WTC11 (cell line): ENCODE results near the gene ANO3. TPM values are rescaled to one million over a fixed set of nuclear protein-coding genes. Genes with fewer than 3 reads are reported as not detected.

Experiments used
- ATAC-seq: fragments of 200-7000 bp; cut with Tn5 transposase; 2 replicates; pipeline ENCODE4 v1.10.0; 2021; ENCODE audit warnings: mild to moderate bottlenecking, moderate library complexity
- CTCF ChIA-PET: fragments of 300-600 bp; sonication (Branson Sonifier 250); formaldehyde crosslinking; loops from one replicate; lab custom pipeline; 2021; ENCODE audit warnings: antibody characterized with exemption; lab: Charles Lee
- POLR2A ChIA-PET: fragments of 350-600 bp; sonication (Branson Sonifier 250); formaldehyde crosslinking; loops from one replicate; lab custom pipeline; 2021; ENCODE audit warnings: antibody characterized with exemption; lab: Charles Lee
- DNase-seq: peaks from one replicate; pipeline ENCODE4 v3.0.0; 2021; ENCODE audit warnings: low spot score
- H3K27ac Mint-ChIP-seq: 2 replicates; pipeline ENCODE4 v1.8.0; 2021; ENCODE audit warnings: mixed read lengths
- H3K27me3 Mint-ChIP-seq: 2 replicates; pipeline ENCODE4 v1.8.0; 2021; ENCODE audit warnings: low read depth, mild to moderate bottlenecking, moderate library complexity, mixed read lengths
- H3K36me3 Mint-ChIP-seq: 2 replicates; pipeline ENCODE4 v1.8.0; 2021; ENCODE audit warnings: mixed read lengths
- H3K4me1 Mint-ChIP-seq: 2 replicates; pipeline ENCODE4 v1.8.0; 2022; ENCODE audit warnings: mixed read lengths
- H3K4me3 Mint-ChIP-seq: 2 replicates; pipeline ENCODE4 v1.8.0; 2021; ENCODE audit warnings: mild to moderate bottlenecking, moderate library complexity, mixed read lengths
- H3K9me3 Mint-ChIP-seq: 2 replicates; pipeline ENCODE4 v1.8.0; 2021; ENCODE audit warnings: mixed read lengths
- AR ChIP-seq: fragments of 250-450 bp; sonication (Bioruptor Pico); IDR thresholded peaks from 2 replicates; pipeline ENCODE4 v1.9.0; 2021; ENCODE audit warnings: mild to moderate bottlenecking
- ATF2 ChIP-seq: sonication (generic); formaldehyde crosslinking; IDR thresholded peaks from 2 replicates; pipeline ENCODE4 v1.8.1; 2022; ENCODE audit warnings: low read depth, missing genetic modification reagents, borderline replicate concordance
- ATF6 ChIP-seq: sonication (generic); formaldehyde crosslinking; IDR thresholded peaks from 2 replicates; pipeline ENCODE4 v1.8.1; 2023; ENCODE audit warnings: mild to moderate bottlenecking, missing genetic modification reagents
- ERG ChIP-seq: fragments of 250-450 bp; sonication (Bioruptor Pico); IDR thresholded peaks from 2 replicates; pipeline ENCODE4 v1.8.0; 2021; ENCODE audit warnings: mild to moderate bottlenecking
- GRHL2 ChIP-seq: fragments of 250-450 bp; sonication (Bioruptor Pico); IDR thresholded peaks from 2 replicates; pipeline ENCODE4 v1.8.0; 2022; ENCODE audit warnings: mild to moderate bottlenecking, moderate library complexity; ENCODE audit not compliant: insufficient replicate concordance, severe bottlenecking
- HMGXB4 ChIP-seq: sonication (generic); formaldehyde crosslinking; IDR thresholded peaks from 2 replicates; pipeline ENCODE4 v1.8.1; 2023; ENCODE audit warnings: mild to moderate bottlenecking, moderate library complexity, missing genetic modification reagents
- IRF1 ChIP-seq: sonication (generic); formaldehyde crosslinking; IDR thresholded peaks from 2 replicates; pipeline ENCODE4 v1.8.0; 2023; ENCODE audit warnings: missing genetic modification reagents
- IRF2 ChIP-seq: sonication (generic); formaldehyde crosslinking; IDR thresholded peaks from 2 replicates; pipeline ENCODE4 v1.8.0; 2022; ENCODE audit warnings: low read depth, missing genetic modification reagents, borderline replicate concordance
- KAT7 ChIP-seq: sonication (generic); formaldehyde crosslinking; IDR thresholded peaks from 2 replicates; pipeline ENCODE4 v1.8.1; 2023; ENCODE audit warnings: missing genetic modification reagents, mild to moderate bottlenecking, borderline replicate concordance
- NFE2L1 ChIP-seq: sonication (generic); formaldehyde crosslinking; IDR thresholded peaks from 2 replicates; pipeline ENCODE4 v1.8.1; 2023; ENCODE audit warnings: missing genetic modification reagents
- SMAD4 ChIP-seq: sonication (generic); formaldehyde crosslinking; IDR thresholded peaks from 2 replicates; pipeline ENCODE4 v1.8.0; 2022; ENCODE audit warnings: mild to moderate bottlenecking, missing genetic modification reagents
- SP1 ChIP-seq: sonication (generic); formaldehyde crosslinking; conservative IDR thresholded peaks from 2 replicates; pipeline ENCODE4 v1.8.1; 2022; ENCODE audit warnings: missing genetic modification reagents
- ZMAT4 ChIP-seq: fragments of 250-450 bp; sonication (Bioruptor Pico); IDR thresholded peaks from 2 replicates; pipeline ENCODE4 v1.9.0; 2021; ENCODE audit warnings: mild to moderate bottlenecking
- ZNF416 ChIP-seq: fragments of 250-450 bp; sonication (Bioruptor Pico); IDR thresholded peaks from 2 replicates; pipeline ENCODE4 v1.9.0; 2021; ENCODE audit warnings: mild to moderate bottlenecking, inconsistent platforms
- total RNA-seq: library from RNA; stranded (reverse); gene quantifications from 3 replicates; pipeline ENCODE4 v1.2.3, GENCODE V29; 2021

ANO3 gene
- total RNA-seq, 1 experiment from 2014 or later, result 0.11 TPM

- H3K27me3 Mint-ChIP-seq, result no peaks in the 10 kb centered on the region
- no peaks in the 10 kb centered on the region for H3K4me1 Mint-ChIP-seq
- no peak overlapping the region for H3K4me3 Mint-ChIP-seq
- ChIA-PET POLR2A (no interaction called here), CTCF (interaction anchor here (1.5 kb wide), 1 partner anchor 174 kb away, joined by 3 read pairs; no protein-coding TSS in a partner anchor)
- ATAC-seq (no peak), DNase-seq (no peak)
- H3K36me3 Mint-ChIP-seq, result no peaks in the 10 kb centered on the region
- no peaks in the 10 kb centered on the region for H3K9me3 Mint-ChIP-seq
- TF ChIP-seq IRF1 (CRISPR knock-in tag) (no peak), KAT7 (no peak), ERG (CRISPR knock-in tag) (no peak), HMGXB4 (CRISPR knock-in tag) (no peak), NFE2L1 (CRISPR knock-in tag) (no peak), SP1 (CRISPR knock-in tag) (no peak), ATF2 (CRISPR knock-in tag) (no peak), ZMAT4 (CRISPR knock-in tag) (no peak), ATF6 (CRISPR knock-in tag) (no peak), ZNF416 (no peak), AR (CRISPR knock-in tag) (no peak), SMAD4 (no peak), IRF2 (no peak)
- no peak overlapping the region for H3K27ac Mint-ChIP-seq
These were observed 16.8 kb downstream of the ANO3 start for GRCh38 chr11:26348776-26349175.

- Mint-ChIP-seq H3K9me3 (no peaks in the 10 kb centered on the region), H3K36me3 (no peaks in the 10 kb centered on the region), H3K27ac (no peak overlapping the region), H3K4me1 (no peaks in the 10 kb centered on the region), H3K27me3 (no peaks in the 10 kb centered on the region), H3K4me3 (no peak overlapping the region)
- ATAC-seq (peak; percentile 36), DNase-seq (no peak)
- CTCF ChIA-PET, result interaction anchor here (1.5 kb wide), 1 partner anchor 173 kb away, joined by 3 read pairs; no protein-coding TSS in a partner anchor
- POLR2A ChIA-PET, result no interaction called here
- TF ChIP-seq GRHL2, result no peak
- no peak for TF ChIP-seq ATF6 (CRISPR knock-in tag)
These were observed 18.1 kb downstream of the ANO3 start for GRCh38 chr11:26350002-26350401.
